Subcutaneous adipose tissue (tissue), 4 donors: ENCODE data around the gene ESPL1. TPM values are rescaled to one million over a fixed set of nuclear protein-coding genes. Genes with fewer than 3 reads are reported as not detected.

Experiments
- CTCF ChIP-seq: fragments of 450-650 bp; IDR thresholded peaks from one replicate; pipeline ENCODE4 v1.5.1; 2016; ENCODE audit warnings: low read depth, mild to moderate bottlenecking, control low read depth, antibody characterized with exemption, moderate library complexity
- total RNA-seq, 4 donors: library from RNA; depleted of rRNA; stranded (reverse); fragments of >200 nt; gene quantifications; one replicate each; pipeline ENCODE4 v1.1.0, GENCODE V29; 2016

ESPL1 gene
- total RNA-seq, 4 donors from 2014 or later = 0.38 to 2.4 (median 2.0) TPM; not detected in 1

GRCh38 chr12:53239643-53240258 lies 28.3 kb upstream of the ESPL1 start:
- TF ChIP-seq CTCF = no peak

- no peak for TF ChIP-seq CTCF
Measured at GRCh38 chr12:53241623-53242412, 26.3 kb upstream of the ESPL1 start.

- TF ChIP-seq CTCF = no peak
Measured at GRCh38 chr12:53244337-53244736, 23.8 kb upstream of the ESPL1 start.

- TF ChIP-seq CTCF = no peak
Measured at GRCh38 chr12:53245286-53245685, 22.8 kb upstream of the ESPL1 start.

GRCh38 chr12:53251477-53252348 lies 16.4 kb upstream of the ESPL1 start:
- no peak for TF ChIP-seq CTCF

GRCh38 chr12:53252349-53252916 lies 15.7 kb upstream of the ESPL1 start:
- no peak for TF ChIP-seq CTCF
